Fibroblast of mammary gland (primary cell): Measurements from ENCODE around the gene CIRBP.

Experiments
- DNase-seq: peaks from one replicate; pipeline ENCODE4 v3.0.0-alpha.2; 2010; ENCODE audit warnings: low read depth
- H3K4me3 ChIP-seq: 2 replicates; pipeline ENCODE4 v1.5.1; 2011; ENCODE audit warnings: low read depth, mild to moderate bottlenecking, low read length, moderate library complexity; ENCODE audit not compliant: control insufficient read depth
- TF ChIP-seq, protein P1 (sequence below): conservative IDR thresholded peaks from 2 replicates; pipeline ENCODE4 v1.5.1; 2011; ENCODE audit warnings: low read depth, low read length, inconsistent platforms; ENCODE audit not compliant: control insufficient read depth, insufficient read depth

Gene CIRBP

DNA sequence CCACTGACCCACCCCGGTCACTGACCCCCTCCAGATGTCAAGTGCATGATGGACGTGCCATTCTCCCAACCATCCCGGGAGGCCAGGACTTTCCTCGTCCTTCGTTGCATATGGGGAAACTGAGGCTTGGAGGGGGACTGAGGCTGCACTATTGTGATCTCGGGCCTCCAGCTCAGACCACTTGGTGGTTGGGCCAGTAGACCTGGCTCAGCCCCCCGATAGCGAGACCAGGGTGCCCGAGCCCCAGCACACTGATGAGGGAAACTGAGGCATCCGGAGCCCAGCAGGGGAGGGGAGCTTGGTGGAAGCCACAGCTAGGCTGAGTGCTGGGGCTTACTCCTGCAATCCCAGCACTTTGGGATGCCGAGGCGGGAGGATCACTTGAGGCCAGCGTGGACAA, 26.9 kb downstream of the CIRBP start:
- DNase-seq: no peak
- TF ChIP-seq, protein P1, sequence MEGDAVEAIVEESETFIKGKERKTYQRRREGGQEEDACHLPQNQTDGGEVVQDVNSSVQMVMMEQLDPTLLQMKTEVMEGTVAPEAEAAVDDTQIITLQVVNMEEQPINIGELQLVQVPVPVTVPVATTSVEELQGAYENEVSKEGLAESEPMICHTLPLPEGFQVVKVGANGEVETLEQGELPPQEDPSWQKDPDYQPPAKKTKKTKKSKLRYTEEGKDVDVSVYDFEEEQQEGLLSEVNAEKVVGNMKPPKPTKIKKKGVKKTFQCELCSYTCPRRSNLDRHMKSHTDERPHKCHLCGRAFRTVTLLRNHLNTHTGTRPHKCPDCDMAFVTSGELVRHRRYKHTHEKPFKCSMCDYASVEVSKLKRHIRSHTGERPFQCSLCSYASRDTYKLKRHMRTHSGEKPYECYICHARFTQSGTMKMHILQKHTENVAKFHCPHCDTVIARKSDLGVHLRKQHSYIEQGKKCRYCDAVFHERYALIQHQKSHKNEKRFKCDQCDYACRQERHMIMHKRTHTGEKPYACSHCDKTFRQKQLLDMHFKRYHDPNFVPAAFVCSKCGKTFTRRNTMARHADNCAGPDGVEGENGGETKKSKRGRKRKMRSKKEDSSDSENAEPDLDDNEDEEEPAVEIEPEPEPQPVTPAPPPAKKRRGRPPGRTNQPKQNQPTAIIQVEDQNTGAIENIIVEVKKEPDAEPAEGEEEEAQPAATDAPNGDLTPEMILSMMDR: no peak
- no peak overlapping the region for H3K4me3 ChIP-seq

DNA sequence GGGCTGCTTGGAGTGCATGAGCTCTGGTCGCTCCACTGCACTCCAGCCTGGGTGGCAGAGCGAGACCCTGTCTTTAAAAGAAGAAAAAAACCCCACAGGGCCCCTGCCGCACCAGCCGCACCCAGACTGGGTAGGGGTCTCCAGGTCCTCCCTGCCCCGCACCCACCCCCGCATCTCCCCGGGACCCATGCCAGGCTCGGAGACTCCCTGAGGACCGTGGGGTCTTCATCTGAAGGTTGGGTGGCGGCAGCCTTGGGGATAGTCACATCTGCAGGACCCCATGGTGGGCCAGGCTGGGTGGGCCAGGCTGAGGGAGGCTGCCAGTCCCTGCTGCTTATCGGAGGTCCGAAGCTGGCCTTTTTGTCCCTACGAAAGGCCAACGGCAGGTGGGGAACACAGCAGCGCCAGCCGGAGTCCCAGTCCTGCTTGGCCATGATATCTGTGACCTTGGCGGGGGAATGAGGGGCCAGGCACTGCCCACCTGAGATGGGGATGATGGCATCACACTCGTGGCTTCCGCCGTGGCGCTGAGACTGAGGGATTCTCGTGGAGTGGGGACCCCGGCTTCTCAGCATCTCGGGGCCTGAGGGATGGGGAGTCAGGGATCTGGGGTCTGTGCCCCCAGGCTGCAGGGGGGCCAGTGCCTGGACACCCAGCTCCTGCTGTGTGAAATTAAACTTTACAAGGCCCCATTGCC, 27.6 kb downstream of the CIRBP start:
- no peak overlapping the region for H3K4me3 ChIP-seq
- DNase-seq: no peak
- TF ChIP-seq, protein P1: no peak

DNA sequence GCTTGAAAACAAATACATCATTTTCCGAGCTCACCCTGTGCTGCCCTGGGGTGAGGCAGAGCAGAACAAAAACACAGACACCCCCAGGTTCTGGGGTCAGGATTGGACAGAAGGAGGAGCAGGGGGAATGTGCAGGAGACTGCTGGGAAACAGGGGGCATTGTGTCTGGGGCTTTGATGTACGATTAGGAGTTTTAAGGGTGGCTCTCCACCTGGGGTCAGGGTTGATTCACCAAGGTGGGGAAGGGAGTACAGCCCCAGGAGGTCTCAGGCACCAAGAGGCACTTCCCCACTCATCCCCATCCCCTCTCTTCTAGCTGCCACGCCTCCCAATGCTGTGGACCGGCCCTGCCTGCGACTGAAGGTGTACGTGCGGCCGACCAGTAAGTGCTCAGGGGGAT, 29.1 kb downstream of the CIRBP start:
- TF ChIP-seq, protein P1: no peak
- no peak for DNase-seq
- H3K4me3 ChIP-seq: no peak overlapping the region

DNA sequence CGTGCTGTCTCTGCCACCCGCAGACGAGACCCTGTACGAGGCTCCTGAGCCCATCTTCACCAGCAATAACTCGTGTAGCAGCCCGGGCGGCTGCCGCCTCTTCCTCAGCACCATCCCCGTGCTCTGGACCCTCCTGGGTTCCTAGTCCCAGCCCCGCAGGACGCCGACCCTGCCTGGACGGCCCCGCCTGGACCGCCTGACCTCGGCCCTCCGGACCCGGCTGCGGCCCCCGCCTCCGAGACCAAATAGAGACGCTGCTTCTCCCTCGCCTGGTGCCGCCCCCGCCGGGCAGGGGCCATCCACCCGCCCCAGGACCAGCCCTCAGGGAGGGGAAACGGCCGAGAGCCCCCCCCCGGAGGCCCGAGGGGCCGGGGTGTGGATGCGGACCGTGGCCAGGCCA, 30.7 kb downstream of the CIRBP start:
- DNase-seq: no peak
- no peak overlapping the region for H3K4me3 ChIP-seq
- TF ChIP-seq, protein P1: no peak

DNA sequence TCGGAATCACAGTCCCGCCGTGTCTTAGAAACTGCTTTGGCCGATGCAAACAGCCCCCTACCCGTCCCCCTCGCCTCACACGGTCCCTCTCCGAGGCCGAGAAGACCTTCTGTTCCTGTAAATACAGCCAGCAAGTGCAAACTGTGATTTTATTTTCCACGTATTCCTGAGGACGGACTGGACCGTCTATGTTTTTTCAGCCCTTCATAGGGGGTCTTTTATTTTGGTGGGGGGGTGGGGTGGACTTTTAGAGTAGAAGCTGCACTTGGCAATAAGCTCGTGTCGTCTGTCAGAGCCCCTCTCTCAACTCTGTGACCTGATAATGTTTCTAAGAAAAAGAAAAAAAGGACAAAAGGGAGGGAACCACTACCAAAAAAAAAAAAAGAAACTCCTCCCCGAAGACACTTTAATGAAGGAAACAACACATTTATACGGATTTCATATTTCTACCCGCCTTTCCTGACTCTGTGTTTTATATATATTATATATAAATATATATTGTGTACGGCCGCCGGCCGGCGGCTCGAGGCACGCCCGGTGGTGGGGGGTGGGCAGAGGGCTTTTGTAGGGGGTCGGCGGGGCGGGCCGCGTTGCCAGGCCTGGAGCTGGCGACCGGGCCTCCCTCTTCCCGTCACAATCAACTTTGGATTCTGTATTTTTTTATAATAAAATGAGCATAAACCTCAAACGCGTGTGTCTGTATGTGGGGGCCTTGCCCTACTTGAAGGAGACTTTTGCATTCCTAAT, 31.8 kb downstream of the CIRBP start:
- TF ChIP-seq, protein P1: no peak
- H3K4me3 ChIP-seq: no peak overlapping the region
- no peak for DNase-seq

DNA sequence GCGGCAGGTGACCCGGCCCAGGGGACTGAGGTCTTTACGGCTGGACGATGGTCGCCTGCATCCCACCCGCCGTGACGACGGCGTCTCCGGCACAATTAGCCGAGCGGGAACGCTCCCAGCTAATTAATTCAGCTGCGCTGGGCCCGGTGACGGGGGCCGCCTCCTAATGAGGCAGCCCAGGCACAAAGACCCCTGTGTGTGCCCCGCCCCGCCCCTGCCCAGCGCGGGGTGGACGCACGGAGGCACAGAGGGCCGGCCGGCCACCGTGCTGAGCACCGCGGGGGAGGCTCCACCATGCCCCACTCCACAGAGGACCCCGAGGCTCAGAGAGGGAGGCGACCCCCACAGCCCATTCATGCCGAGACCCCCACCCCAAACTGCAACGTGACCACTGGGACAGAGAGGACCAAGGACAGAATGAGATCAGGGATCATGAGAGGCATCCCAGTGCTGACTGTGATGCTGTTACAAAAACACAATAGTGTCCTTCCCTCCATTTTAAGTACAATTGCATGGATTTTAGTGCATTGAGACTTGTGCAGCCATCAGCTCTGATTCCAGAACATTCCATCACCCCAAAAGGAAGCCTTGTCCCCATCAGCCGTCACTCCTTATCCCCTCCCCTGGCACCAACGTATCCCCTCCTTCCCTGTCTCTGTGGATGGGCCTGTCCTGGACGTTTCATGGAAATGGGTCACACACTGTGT, 33.6 kb downstream of the CIRBP start:
- H3K4me3 ChIP-seq: no peak overlapping the region
- TF ChIP-seq, protein P1: no peak
- no peak for DNase-seq
